H1 (cell line): ENCODE data around the gene HSDL2. TPM values are rescaled to one million over a fixed set of nuclear protein-coding genes. Genes with fewer than 3 reads are reported as not detected.

ENCODE experiments used
- CTCF ChIA-PET: fragments of 300-600 bp; sonication (Branson Sonifier 250); formaldehyde crosslinking; loops from one replicate; lab custom pipeline; 2021; ENCODE audit not compliant: partially characterized antibody; lab: Charles Lee
- POLR2A ChIA-PET: fragments of 300-600 bp; sonication (Branson Sonifier 250); formaldehyde crosslinking; loops from one replicate; lab custom pipeline; 2021; ENCODE audit warnings: inconsistent platforms; ENCODE audit not compliant: partially characterized antibody; lab: Charles Lee
- DNase-seq, 2 experiments: peaks; one replicate each; pipeline versions ENCODE4 v3.0.0 to v3.0.0-alpha.2; 2010 to 2022; ENCODE audit warnings: low spot score in 2 of 2, low read depth in 1 of 2, mixed read lengths in 1 of 2
- FAIRE-seq: peaks from 2 replicates; lab custom pipeline; 2011; peaks lifted over from hg19 to GRCh38; lab: Jason Lieb, UNC
- H2AFZ ChIP-seq: 2 replicates; pipeline ENCODE4 v1.8.1; 2012; ENCODE audit warnings: low read length, inconsistent platforms
- H2AK5ac ChIP-seq: 2 replicates; pipeline ENCODE4 v1.6.1; 2013; ENCODE audit warnings: low read depth, low read length
- H2BK120ac ChIP-seq: replicated peaks from 2 replicates; pipeline ENCODE3; 2013; ENCODE audit warnings: low read depth, low read length, inconsistent platforms
- H2BK12ac ChIP-seq: 2 replicates; pipeline ENCODE4 v1.6.1; 2013; ENCODE audit warnings: low read depth, low read length
- H2BK15ac ChIP-seq: 2 replicates; pipeline ENCODE4 v1.6.1; 2013; ENCODE audit warnings: low read length
- H2BK20ac ChIP-seq: 2 replicates; pipeline ENCODE4 v1.6.1; 2013; ENCODE audit warnings: low read length
- H2BK5ac ChIP-seq: 2 replicates; pipeline ENCODE4 v1.6.1; 2013; ENCODE audit warnings: low read depth, low read length
- H3K14ac ChIP-seq: 2 replicates; pipeline ENCODE4 v1.6.1; 2013; ENCODE audit warnings: inconsistent platforms; ENCODE audit not compliant: insufficient read length
- H3K18ac ChIP-seq: 2 replicates; pipeline ENCODE4 v1.6.1; 2013; ENCODE audit warnings: low read length; ENCODE audit errors: extremely low read depth
- H3K23ac ChIP-seq: 2 replicates; pipeline ENCODE4 v1.6.1; 2013; ENCODE audit warnings: inconsistent platforms; ENCODE audit not compliant: insufficient read length
- H3K23me2 ChIP-seq: 2 replicates; pipeline ENCODE4 v1.6.1; 2013; ENCODE audit warnings: low read depth, low read length
- H3K27ac ChIP-seq: 2 replicates; pipeline ENCODE4 v1.6.1; 2011; ENCODE audit warnings: low read depth, low read length, inconsistent platforms
- H3K27me3 ChIP-seq, 4 experiments: replicated peaks in 1 of 4; 1 replicate in 1 of 4; 2 replicates in 3 of 4; pipeline versions ENCODE4 v1.6.1 to v1.8.1; 2011 to 2013; ENCODE audit warnings: low read length in 3 of 4, mild to moderate bottlenecking in 3 of 4, inconsistent platforms in 2 of 4, mixed read lengths in 2 of 4, moderate library complexity in 1 of 4; ENCODE audit not compliant: control insufficient read depth in 3 of 4, insufficient read depth in 3 of 4; ENCODE audit errors: extremely low read depth in 1 of 4
- H3K36me3 ChIP-seq, 4 experiments: 2 replicates each; pipeline versions ENCODE4 v1.6.1 to v1.8.1; 2011 to 2013; ENCODE audit warnings: mild to moderate bottlenecking in 4 of 4, low read length in 3 of 4, moderate library complexity in 2 of 4, control low read depth in 1 of 4, inconsistent platforms in 1 of 4; ENCODE audit not compliant: insufficient read depth in 4 of 4, control insufficient read depth in 2 of 4
- H3K4ac ChIP-seq: replicated peaks from 2 replicates; pipeline ENCODE3; 2013; ENCODE audit warnings: low read length, low read depth, mixed read lengths, inconsistent platforms; ENCODE audit not compliant: insufficient read length
- H3K4me1 ChIP-seq, 4 experiments: replicated peaks in 1 of 4; 1 replicate in 1 of 4; 2 replicates in 3 of 4; pipeline versions ENCODE4 v1.6.1 to v1.8.1; 2011 to 2013; ENCODE audit warnings: low read length in 3 of 4, inconsistent platforms in 2 of 4, mixed read lengths in 1 of 4; ENCODE audit not compliant: insufficient read depth in 4 of 4, control insufficient read depth in 3 of 4
- H3K4me2 ChIP-seq, 2 experiments: 2 replicates each; pipeline versions ENCODE4 v1.6.1 to v1.8.1; 2011 to 2013; ENCODE audit warnings: low read depth in 2 of 2, low read length in 2 of 2, control low read depth in 1 of 2, inconsistent platforms in 1 of 2, mild to moderate bottlenecking in 1 of 2; ENCODE audit not compliant: insufficient read depth in 1 of 2
- H3K4me3 ChIP-seq, 4 experiments: fragments of 200-600, 300-600 bp in 1 of 4; sonication (generic), shearing (Covaris generic), sonication (Bioruptor Twin) in 1 of 4; 2 replicates each; pipeline versions ENCODE4 v1.5.1 to v1.8.1; 2011 to 2016; ENCODE audit warnings: low read length in 4 of 4, low read depth in 3 of 4, control low read depth in 2 of 4, inconsistent platforms in 2 of 4, mild to moderate bottlenecking in 2 of 4, mixed read lengths in 1 of 4, moderate library complexity in 1 of 4; ENCODE audit not compliant: insufficient read depth in 2 of 4; ENCODE audit errors: extremely low read depth in 1 of 4
- H3K56ac ChIP-seq: replicated peaks from 2 replicates; pipeline ENCODE3; 2013; ENCODE audit warnings: low read depth, mild to moderate bottlenecking, mixed read lengths, low read length, inconsistent platforms; ENCODE audit not compliant: insufficient read length
- H3K79me1 ChIP-seq: 2 replicates; pipeline ENCODE4 v1.6.1; 2013; ENCODE audit warnings: low read depth, low read length, control low read depth
- H3K79me2 ChIP-seq, 2 experiments: 2 replicates each; pipeline versions ENCODE4 v1.6.1 to v1.8.1; 2012 to 2013; ENCODE audit warnings: low read length in 2 of 2, mild to moderate bottlenecking in 2 of 2, inconsistent platforms in 1 of 2; ENCODE audit not compliant: insufficient read depth in 2 of 2, control insufficient read depth in 1 of 2
- H3K9ac ChIP-seq, 4 experiments: replicated peaks in 1 of 4; 1 replicate in 1 of 4; 2 replicates in 3 of 4; pipeline versions ENCODE4 v1.6.1 to v1.8.1; 2011 to 2013; ENCODE audit warnings: low read depth in 3 of 4, low read length in 3 of 4, control low read depth in 2 of 4, mild to moderate bottlenecking in 2 of 4, moderate library complexity in 2 of 4, inconsistent platforms in 1 of 4; ENCODE audit errors: extremely low read depth in 1 of 4
- H3K9me3 ChIP-seq, 2 experiments: 2 replicates each; pipeline versions ENCODE4 v1.6.1 to v1.8.1; 2012 to 2013; ENCODE audit warnings: mild to moderate bottlenecking in 2 of 2, moderate library complexity in 2 of 2, control low read depth in 1 of 2, inconsistent platforms in 1 of 2, low read depth in 1 of 2, low read length in 1 of 2, mixed read lengths in 1 of 2; ENCODE audit not compliant: insufficient read depth in 2 of 2
- H4K20me1 ChIP-seq, 2 experiments: replicated peaks in 1 of 2; 2 replicates each; pipeline versions ENCODE3 to v1.8.1; 2011 to 2013; ENCODE audit warnings: inconsistent platforms in 2 of 2, low read length in 2 of 2, mild to moderate bottlenecking in 1 of 2; ENCODE audit not compliant: insufficient read depth in 2 of 2, control insufficient read depth in 1 of 2
- H4K5ac ChIP-seq: 2 replicates; pipeline ENCODE4 v1.6.1; 2013; ENCODE audit warnings: low read length, low read depth, mixed read lengths, inconsistent platforms; ENCODE audit not compliant: insufficient read length
- H4K8ac ChIP-seq: 2 replicates; pipeline ENCODE4 v1.8.0; 2013; ENCODE audit warnings: mild to moderate bottlenecking, moderate library complexity, low read length, inconsistent platforms; ENCODE audit not compliant: insufficient read depth; ENCODE audit errors: extremely low read depth
- H4K91ac ChIP-seq: replicated peaks from 2 replicates; pipeline ENCODE3; 2013; ENCODE audit warnings: low read length, mixed read lengths, inconsistent platforms; ENCODE audit not compliant: insufficient read length
- CTBP2 ChIP-seq: IDR thresholded peaks from 2 replicates; pipeline ENCODE4 v1.7.0; 2011; ENCODE audit warnings: borderline replicate concordance, mild to moderate bottlenecking, moderate library complexity, mixed read lengths, low read length; ENCODE audit not compliant: insufficient read depth, insufficient read length
- JUND ChIP-seq: IDR thresholded peaks from 2 replicates; pipeline ENCODE4 v1.6.1; 2011; ENCODE audit warnings: mild to moderate bottlenecking, improper control_type of control experiment, low read length
- polyA plus RNA-seq, 7 experiments: library from polyadenylated mRNA; depleted of rRNA in 3 of 7; stranded (reverse) in 5 of 7; unstranded in 2 of 7; fragments of >200 nt in 5 of 7; fragments of 200-250 nt in 2 of 7; gene quantifications; 1 replicate in 5 of 7; 2 replicates in 1 of 7; 4 replicates in 1 of 7; pipeline versions ENCODE4 v1.2.1 to v1.2.3, GENCODE V29; 2011 to 2013; ENCODE audit warnings: missing spikeins in 2 of 7, mixed read lengths in 2 of 7
- total RNA-seq: library from RNA; stranded (reverse); fragmentation: NEBNext Ultra II Directional; extraction: Animal tissue kit (Norgen Biotek cat#: 25700); gene quantifications from 2 replicates; pipeline ENCODE4 v1.2.1, GENCODE V29; 2021

The HSDL2 gene
- total and polyA plus RNA-seq, 2 of the 8 experiments (the other 6 are each of a cell fraction or from before 2014, with no cell fraction given): 6.6 to 15.4 TPM

DNA sequence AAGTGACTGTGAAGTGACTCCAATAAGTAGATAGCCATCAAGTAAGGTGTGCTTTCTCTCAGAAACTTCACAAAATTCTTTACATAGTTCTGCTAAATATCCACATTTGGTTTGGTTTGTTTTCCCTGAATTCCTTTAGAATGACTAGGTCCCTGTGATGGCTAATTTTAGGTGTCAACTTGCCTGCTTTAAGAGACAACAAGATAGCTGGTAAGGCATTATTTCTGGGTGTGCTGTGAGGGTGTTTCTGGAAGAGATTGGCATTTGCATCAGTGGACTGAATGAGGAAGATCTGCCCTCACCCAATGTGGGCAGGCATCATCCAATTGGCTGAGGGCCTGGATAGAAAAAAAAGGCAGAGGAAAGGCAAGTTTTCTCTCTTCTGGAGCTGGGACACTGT is 38.2 kb upstream of the HSDL2 start:
- no peaks in the 10 kb centered on the region for H3K79me1 ChIP-seq
- no peaks in the 10 kb centered on the region for H3K23me2 ChIP-seq
- H3K9me3 ChIP-seq: no peaks in the 10 kb centered on the region
- no peak overlapping the region for H3K23ac ChIP-seq
- no peaks in the 10 kb centered on the region for H3K79me2 ChIP-seq
- H3K4me2 ChIP-seq: no peak overlapping the region
- H2BK12ac ChIP-seq: no peak overlapping the region
- H3K27me3 ChIP-seq: no peaks in the 10 kb centered on the region
- H3K27ac ChIP-seq: no peak overlapping the region
- H3K4me1 ChIP-seq: no peaks in the 10 kb centered on the region
- H2BK15ac ChIP-seq: no peak overlapping the region
- POLR2A ChIA-PET: interaction anchor here (1.5 kb wide), 1 partner anchor 18 kb away, joined by 4 read pairs; no protein-coding TSS in a partner anchor
- no peak overlapping the region for H4K8ac ChIP-seq
- 0 out of 2 replicates have a peak overlapping the region, but pooled peaks have one; percentile 68 for H2AFZ ChIP-seq
- no peak overlapping the region for H3K4me3 ChIP-seq
- H2AK5ac ChIP-seq: no peak overlapping the region
- no peak overlapping the region for H4K5ac ChIP-seq
- no peak overlapping the region for H2BK5ac ChIP-seq
- H3K56ac ChIP-seq: no peak overlapping the region
- FAIRE-seq (no peak), DNase-seq (no peak)
- no peak overlapping the region for H3K9ac ChIP-seq
- no peaks in the 10 kb centered on the region for H4K20me1 ChIP-seq
- H3K4ac ChIP-seq: no peak overlapping the region
- no peak overlapping the region for H4K91ac ChIP-seq
- no peak overlapping the region for H2BK20ac ChIP-seq
- no peak overlapping the region for H3K14ac ChIP-seq
- CTCF ChIA-PET: interaction anchor here (0.6 to 1.7 kb wide), 5 partner anchors 13 to 339 kb away, joined by 3 to 5 read pairs (median 4); no protein-coding TSS in a partner anchor
- no peaks in the 10 kb centered on the region for H3K36me3 ChIP-seq
- no peak overlapping the region for H2BK120ac ChIP-seq
- TF ChIP-seq JUND: peak; percentile 48; the same call in 1 of the 2 replicates
- TF ChIP-seq CTBP2: no peak
- H3K18ac ChIP-seq: no peak overlapping the region
